Gastroesophageal sphincter (tissue), 3 donors: Measurements from ENCODE around the gene DDX52.

Experiments
- CTCF ChIP-seq, 4 experiments: fragments of 200-600 bp in 2 of 4; fragments of 450-650 bp in 2 of 4; sonication (generic) in 1 of 4; IDR thresholded peaks; one replicate each; pipeline ENCODE4 v1.5.1; 2017 to 2019; ENCODE audit warnings: antibody characterized with exemption in 4 of 4, mild to moderate bottlenecking in 2 of 4, moderate library complexity in 2 of 4
- POLR2AphosphoS5 ChIP-seq: sonication (generic); formaldehyde crosslinking; IDR thresholded peaks from one replicate; pipeline ENCODE4 v1.6.1; 2017; ENCODE audit warnings: antibody characterized with exemption

- no peak for TF ChIP-seq POLR2AphosphoS5
- no peak for TF ChIP-seq CTCF (IDR thresholded peaks at IDR 0.05)
Measured at GRCh38 chr17:37647856-37648255, 4.6 kb upstream of the DDX52 start.
